Thyroid gland (tissue), 4 donors: ENCODE measurements around the gene COL27A1. TPM values are rescaled to one million over a fixed set of nuclear protein-coding genes. Genes with fewer than 3 reads are reported as not detected.
A peak's percentile ranks its signal among the peaks of the same experiment; 100 is the strongest.

Experiments
- DNase-seq, 2 donors: peaks; one replicate each; pipeline ENCODE4 v3.0.0-alpha.2; 2019
- H3K27ac ChIP-seq, 3 donors: fragments of 200-600 bp; sonication (generic); 1 replicate in 2 of 3; 2 replicates in 1 of 3; pipeline ENCODE4 v1.5.1; 2016 to 2019; ENCODE audit warnings: mild to moderate bottlenecking in 1 of 3, moderate library complexity in 1 of 3
- H3K27me3 ChIP-seq: fragments of 200-600 bp; sonication (generic); one replicate; pipeline ENCODE4 v1.5.1; 2019
- H3K36me3 ChIP-seq, 2 donors: fragments of 200-600 bp; sonication (generic); one replicate each; pipeline ENCODE4 v1.5.1; 2016 to 2019
- H3K4me1 ChIP-seq, 2 donors: fragments of 200-600 bp; sonication (generic); one replicate each; pipeline ENCODE4 v1.5.1; 2017 to 2019
- H3K4me3 ChIP-seq, 3 donors: fragments of 200-600 bp; sonication (generic); replicated peaks in 1 of 3; 1 replicate in 2 of 3; 2 replicates in 1 of 3; pipeline ENCODE4 v1.5.1; 2016; ENCODE audit warnings: mild to moderate bottlenecking in 1 of 3
- H3K9me3 ChIP-seq: fragments of 200-600 bp; sonication (generic); one replicate; pipeline ENCODE4 v1.5.1; 2017
- POLR2A ChIP-seq, 2 donors: fragments of 450-650 bp; IDR thresholded peaks; one replicate each; pipeline ENCODE4 v1.6.1; 2017; ENCODE audit warnings: antibody characterized with exemption in 2 of 2, mild to moderate bottlenecking in 2 of 2, moderate library complexity in 1 of 2
- WGBS, 2 donors: methylation state at CpG; one replicate each; pipeline ENCODE4 v1.1.5; 2017; 5-methylcytosine and 5-hydroxymethylcytosine counted together
- intact Hi-C: fragments of 100-400 bp; cut with DNase I; formaldehyde crosslinking; loops from one replicate; pipeline ENCODE4 v1.15.1; 2023
- total RNA-seq, 4 donors: library from RNA; depleted of rRNA; stranded (reverse); fragments of >200 nt; gene quantifications; one replicate each; pipeline ENCODE4 v1.2.3, GENCODE V29; 2016
- TF ChIP-seq, protein P1 (sequence below), 6 experiments: fragments of 200-600 bp in 3 of 6; fragments of 450-650 bp in 3 of 6; sonication (generic) in 3 of 6; IDR thresholded peaks; one replicate each; pipeline ENCODE4 v1.5.1; 2016 to 2019; ENCODE audit warnings: antibody characterized with exemption in 6 of 6, mild to moderate bottlenecking in 2 of 6, inconsistent platforms in 1 of 6, moderate library complexity in 1 of 6

COL27A1 gene
- total RNA-seq, 4 donors from 2014 or later, result 6.7 to 32.5 (median 10.6) TPM

DNA sequence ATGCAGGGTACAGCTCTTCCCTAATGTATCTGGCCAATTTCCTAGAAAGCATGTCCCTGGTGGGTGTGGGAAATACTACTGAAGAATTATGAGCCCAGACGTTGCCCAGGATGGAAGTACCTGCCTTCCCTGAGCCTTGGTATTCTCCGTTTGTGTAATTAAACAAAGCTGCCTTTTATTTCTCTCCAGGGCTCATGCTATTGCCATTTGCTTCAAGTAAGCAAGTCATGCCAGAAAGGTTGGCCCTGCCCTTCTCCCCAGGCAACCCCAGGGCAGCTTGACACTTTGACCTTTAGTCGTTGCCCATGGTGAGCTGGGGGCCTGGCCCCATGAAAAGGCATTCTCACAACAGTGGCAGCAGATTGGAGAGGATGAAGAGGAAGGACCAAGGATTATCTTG is 4.4 kb downstream of the COL27A1 start:
- 73 to 77% methylated on average over 3 of the region's 3 CpGs for WGBS, 2 donors
- Histone ChIP-seq H3K4me3 (no peak overlapping the region), H3K27me3 (no peaks in the 10 kb centered on the region), H3K27ac (no peak overlapping the region), H3K9me3 (no peaks in the 10 kb centered on the region), H3K4me1 (peaks cover 0 to 18% of the 10 kb centered on the region in 2 donors), H3K36me3 (no peaks in the 10 kb centered on the region)
- TF ChIP-seq, protein P1, sequence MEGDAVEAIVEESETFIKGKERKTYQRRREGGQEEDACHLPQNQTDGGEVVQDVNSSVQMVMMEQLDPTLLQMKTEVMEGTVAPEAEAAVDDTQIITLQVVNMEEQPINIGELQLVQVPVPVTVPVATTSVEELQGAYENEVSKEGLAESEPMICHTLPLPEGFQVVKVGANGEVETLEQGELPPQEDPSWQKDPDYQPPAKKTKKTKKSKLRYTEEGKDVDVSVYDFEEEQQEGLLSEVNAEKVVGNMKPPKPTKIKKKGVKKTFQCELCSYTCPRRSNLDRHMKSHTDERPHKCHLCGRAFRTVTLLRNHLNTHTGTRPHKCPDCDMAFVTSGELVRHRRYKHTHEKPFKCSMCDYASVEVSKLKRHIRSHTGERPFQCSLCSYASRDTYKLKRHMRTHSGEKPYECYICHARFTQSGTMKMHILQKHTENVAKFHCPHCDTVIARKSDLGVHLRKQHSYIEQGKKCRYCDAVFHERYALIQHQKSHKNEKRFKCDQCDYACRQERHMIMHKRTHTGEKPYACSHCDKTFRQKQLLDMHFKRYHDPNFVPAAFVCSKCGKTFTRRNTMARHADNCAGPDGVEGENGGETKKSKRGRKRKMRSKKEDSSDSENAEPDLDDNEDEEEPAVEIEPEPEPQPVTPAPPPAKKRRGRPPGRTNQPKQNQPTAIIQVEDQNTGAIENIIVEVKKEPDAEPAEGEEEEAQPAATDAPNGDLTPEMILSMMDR (IDR thresholded peaks at IDR 0.05), result no peak
- no peak for TF ChIP-seq POLR2A (IDR thresholded peaks at IDR 0.05)
- DNase-seq, result no peak
- intact Hi-C loops, result no loop called here

DNA sequence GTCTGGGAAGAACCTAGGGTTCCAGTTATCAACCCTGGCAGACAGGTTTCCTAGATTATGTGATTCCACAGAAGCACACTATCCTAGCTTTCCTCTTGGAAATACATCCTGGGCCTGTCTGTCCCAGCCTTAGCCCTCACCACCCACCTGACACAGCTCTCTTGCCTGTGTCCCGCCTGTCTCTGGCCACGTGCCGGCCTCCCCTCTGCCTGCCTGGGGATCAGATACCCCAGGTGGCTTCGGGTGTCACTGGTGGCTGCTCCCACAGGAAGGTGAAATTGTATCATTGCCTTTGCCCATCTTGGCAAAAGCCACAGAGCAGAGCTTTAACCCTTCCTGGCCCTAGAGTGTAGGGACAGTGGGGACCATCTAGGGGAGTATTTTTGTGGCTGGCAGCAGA is 6.2 kb downstream of the COL27A1 start:
- DNase-seq, result no peak
- Histone ChIP-seq H3K36me3 (no peaks in the 10 kb centered on the region), H3K27ac (no peak overlapping the region), H3K4me3 (no peak overlapping the region), H3K9me3 (no peaks in the 10 kb centered on the region), H3K27me3 (no peaks in the 10 kb centered on the region), H3K4me1 (peaks cover 0 to 7% of the 10 kb centered on the region in 2 donors)
- WGBS, 2 donors, result 93 to 100% methylated on average over 3 to 4 of the region's 4 CpGs
- intact Hi-C loops, result no loop called here
- TF ChIP-seq, protein P1 (IDR thresholded peaks at IDR 0.05), result no peak
- TF ChIP-seq POLR2A (IDR thresholded peaks at IDR 0.05), result no peak

DNA sequence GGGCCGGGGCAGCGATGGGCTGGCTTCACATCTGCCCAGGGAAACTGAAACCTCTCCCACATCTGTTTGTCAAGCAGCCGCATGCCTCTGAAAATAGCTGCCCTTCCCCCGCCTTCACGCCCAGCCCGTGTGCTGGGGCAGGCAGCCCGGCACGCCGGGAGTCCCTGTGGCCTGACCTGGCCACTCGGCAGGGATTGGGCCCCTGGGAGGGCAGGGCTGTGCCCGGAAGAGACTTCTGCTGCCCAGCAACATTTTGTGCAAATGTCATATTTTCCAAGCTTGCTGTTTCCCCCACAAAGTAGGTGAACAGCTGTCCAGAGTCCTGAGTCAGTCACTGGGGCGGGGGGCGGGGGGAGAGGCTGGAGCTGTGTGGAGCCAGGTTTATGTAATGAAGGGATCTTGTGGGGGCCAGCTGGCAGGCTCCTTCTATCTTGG is 8.2 kb downstream of the COL27A1 start:
- TF ChIP-seq POLR2A (IDR thresholded peaks at IDR 0.05), result no peak
- TF ChIP-seq, protein P1 (IDR thresholded peaks at IDR 0.05), result no peak
- H3K9me3 ChIP-seq, result no peaks in the 10 kb centered on the region
- intact Hi-C loops, result no loop called here
- no peaks in the 10 kb centered on the region for H3K36me3 ChIP-seq
- no peak overlapping the region for H3K4me3 ChIP-seq
- peak; percentile 28 to 38 for DNase-seq
- peaks cover 0 to 4% of the 10 kb centered on the region in 2 donors for H3K4me1 ChIP-seq
- H3K27ac ChIP-seq, result no peak overlapping the region
- no peaks in the 10 kb centered on the region for H3K27me3 ChIP-seq
- WGBS, 2 donors, result 39 to 54% methylated on average over 5 to 13 of the region's 13 CpGs

DNA sequence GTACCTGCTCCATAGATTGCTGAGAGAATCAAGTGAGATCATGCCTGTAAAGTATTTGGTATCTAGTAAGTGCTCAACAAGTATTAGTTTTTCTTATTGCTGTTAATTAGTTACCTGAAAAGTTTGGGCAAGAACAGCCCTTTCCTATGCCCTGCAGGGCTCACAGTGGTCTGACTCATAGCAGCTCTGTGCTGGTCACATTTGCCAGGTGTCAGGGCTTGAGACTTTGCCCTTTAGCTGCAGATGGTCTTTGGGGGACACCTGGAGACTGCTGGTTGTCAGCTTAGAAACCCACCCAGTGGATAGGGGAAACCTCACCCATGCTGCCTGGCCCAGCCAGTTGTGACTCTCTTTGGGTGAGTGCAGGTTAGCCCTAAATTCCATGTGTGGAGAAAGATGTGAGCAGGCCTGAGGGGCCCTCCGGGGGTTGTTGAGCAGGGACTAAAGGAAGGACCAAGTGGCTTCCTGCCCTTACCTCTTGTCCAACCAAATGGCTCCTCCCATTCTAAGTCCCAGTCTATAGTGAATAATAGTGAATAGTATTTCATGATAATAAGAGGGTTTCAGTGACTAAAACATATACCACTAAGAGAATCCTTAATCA is 9.0 kb downstream of the COL27A1 start:
- 84 to 85% methylated on average over 1 of the region's 1 CpG for WGBS, 2 donors
- H3K9me3 ChIP-seq, result no peaks in the 10 kb centered on the region
- no peaks in the 10 kb centered on the region for H3K27me3 ChIP-seq
- TF ChIP-seq, protein P1 (IDR thresholded peaks at IDR 0.05), result no peak
- TF ChIP-seq POLR2A (IDR thresholded peaks at IDR 0.05), result no peak
- no peak overlapping the region for H3K27ac ChIP-seq
- peaks cover 0 to 4% of the 10 kb centered on the region in 2 donors for H3K4me1 ChIP-seq
- no peaks in the 10 kb centered on the region for H3K36me3 ChIP-seq
- intact Hi-C loops, result no loop called here
- no peak for DNase-seq
- no peak overlapping the region for H3K4me3 ChIP-seq

DNA sequence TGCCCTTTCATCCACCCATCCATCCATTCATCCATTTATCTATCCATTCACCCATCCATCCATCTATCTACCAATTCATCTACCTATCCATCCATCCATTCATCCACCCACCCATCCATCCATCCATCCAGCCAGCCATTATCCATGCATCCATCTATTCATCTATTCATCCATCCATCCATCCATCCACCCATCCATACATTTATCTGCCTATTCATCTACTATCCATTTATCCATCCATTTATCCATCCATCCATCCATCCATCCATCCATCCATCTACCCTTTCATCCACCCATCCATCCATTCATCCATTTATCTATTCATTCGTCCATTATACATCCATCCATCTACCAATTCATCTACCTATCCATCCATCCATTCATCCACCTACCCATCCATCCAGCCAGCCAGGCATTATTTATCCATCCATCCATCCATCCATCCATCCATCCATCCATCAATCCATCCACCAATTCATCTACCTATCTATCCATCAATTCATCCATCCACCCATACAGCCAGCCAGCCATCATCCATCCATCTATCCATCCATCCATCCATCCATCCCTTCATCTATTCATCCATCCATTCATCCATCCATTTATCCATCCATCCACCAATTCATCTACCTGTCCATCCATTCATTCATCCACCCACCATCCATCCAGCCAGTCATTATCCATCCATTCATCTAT is 10.2 kb downstream of the COL27A1 start:
- intact Hi-C loops, result no loop called here
- DNase-seq, result no peak
- Histone ChIP-seq H3K36me3 (no peaks in the 10 kb centered on the region), H3K27me3 (no peaks in the 10 kb centered on the region), H3K27ac (no peak overlapping the region), H3K4me3 (no peak overlapping the region), H3K4me1 (peaks cover 0 to 4% of the 10 kb centered on the region in 2 donors), H3K9me3 (no peaks in the 10 kb centered on the region)
- 88 to 89% methylated on average over 1 of the region's 1 CpG for WGBS, 2 donors
- TF ChIP-seq, protein P1 (IDR thresholded peaks at IDR 0.05), result no peak
- no peak for TF ChIP-seq POLR2A (IDR thresholded peaks at IDR 0.05)
